GM20000 (cell line): ENCODE data around the gene METTL4.
"Not testable (repeated sequence)": the region's sequence is repeated elsewhere in the genome, so short reads cannot be mapped to it uniquely, and the experiment has no call there.

Source experiments
- DNase-seq: peaks from one replicate; pipeline ENCODE4 v3.0.0; 2012; ENCODE audit warnings: low spot score
- CTCF ChIP-seq: IDR thresholded peaks from 2 replicates; pipeline ENCODE4 v1.5.1; 2012; ENCODE audit warnings: mild to moderate bottlenecking, control low read depth; ENCODE audit errors: extremely low read depth, missing control alignments

METTL4 gene

GRCh38 chr18:2536063-2536462 is 35.2 kb downstream of the METTL4 start:
- DNase-seq: no peak
- no peak for TF ChIP-seq CTCF

GRCh38 chr18:2535419-2535910 is 35.8 kb downstream of the METTL4 start:
- DNase-seq: no peak
- TF ChIP-seq CTCF: no peak

- DNase-seq: no peak
- no peak for TF ChIP-seq CTCF
Observed at GRCh38 chr18:2534906-2535305, 36.4 kb downstream of the METTL4 start.

DNA sequence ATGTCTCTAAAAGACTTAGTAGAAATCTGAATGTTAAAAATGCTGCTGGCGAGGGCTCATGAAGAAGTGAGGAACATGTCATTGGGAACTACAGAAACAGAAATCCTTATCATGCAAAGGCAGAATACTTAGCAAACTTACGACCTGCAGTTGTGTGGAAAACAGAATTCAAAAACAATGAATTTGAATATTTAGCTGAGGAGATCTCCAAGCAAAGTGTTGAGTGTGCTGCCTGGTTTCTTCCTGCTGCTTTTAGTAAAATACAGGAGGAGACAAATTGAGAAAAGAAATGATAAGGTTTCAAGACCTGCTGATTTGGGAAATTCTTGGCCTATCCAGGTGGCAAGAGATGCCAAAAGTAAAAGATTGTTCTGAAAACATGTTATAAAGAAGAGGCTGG is 38.5 kb downstream of the METTL4 start:
- DNase-seq: no peak

DNA sequence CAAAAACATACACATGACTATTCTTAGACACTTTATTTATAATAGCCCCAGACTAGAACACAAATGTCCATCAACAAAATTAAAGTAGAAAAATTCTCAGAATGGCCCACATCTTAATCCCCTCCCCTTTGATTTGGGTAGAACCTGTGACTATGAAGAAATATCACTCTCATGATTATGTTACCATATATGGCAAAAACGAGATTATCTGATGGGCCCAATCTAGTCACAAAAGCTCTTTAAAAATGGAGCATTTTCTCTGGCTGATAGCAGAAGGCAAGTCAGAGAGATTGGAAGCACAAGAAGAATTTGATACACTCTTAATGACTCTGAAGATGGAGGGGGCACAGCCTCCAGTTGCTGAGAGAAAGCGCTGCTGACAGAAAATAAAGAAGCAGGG is 39.6 kb downstream of the METTL4 start:
- no peak for TF ChIP-seq CTCF
- no peak for DNase-seq

More for the DNA sequence above, 38.5 kb downstream of the METTL4 start:
- TF ChIP-seq CTCF: no peak

DNA sequence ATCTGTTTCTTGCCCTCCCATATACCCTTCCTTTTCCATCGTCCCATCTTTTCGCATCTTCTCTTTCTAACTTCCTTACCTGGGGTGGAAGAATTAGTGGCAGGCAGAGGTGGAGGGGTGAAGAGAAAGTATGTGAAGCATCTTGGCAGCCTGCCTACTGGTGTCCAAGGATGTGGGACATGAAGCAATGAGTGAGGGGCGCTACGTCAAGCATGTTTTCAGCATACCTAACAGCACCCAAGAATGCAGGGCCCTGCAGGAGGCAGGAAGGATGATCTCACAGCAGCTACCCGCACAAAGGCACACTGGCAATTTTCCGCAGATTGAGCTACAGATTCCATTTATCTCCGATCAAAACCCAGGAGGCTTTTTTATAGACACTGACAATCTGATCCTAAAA is 42.2 kb downstream of the METTL4 start:
- no peak for TF ChIP-seq CTCF
- DNase-seq: no peak

- no peak for DNase-seq
- TF ChIP-seq CTCF: no peak
Observed at GRCh38 chr18:2526329-2526728, 45.0 kb downstream of the METTL4 start.

GRCh38 chr18:2524794-2525198 is 46.5 kb downstream of the METTL4 start:
- DNase-seq: not testable (repeated sequence)
